GM21737 (cell line): Measurements from ENCODE around the gene CBX8.

ENCODE experiments used
- ATAC-seq: cut with Tn5 transposase; IDR thresholded peaks from one replicate; pipeline ENCODE4 v1.9.1; 2021; ENCODE audit warnings: mild to moderate bottlenecking, moderate library complexity; ENCODE audit not compliant: unreplicated experiment

The CBX8 gene

GRCh38 chr17:79835953-79836509 lies 39.2 kb upstream of the CBX8 start:
- no peak for ATAC-seq

DNA sequence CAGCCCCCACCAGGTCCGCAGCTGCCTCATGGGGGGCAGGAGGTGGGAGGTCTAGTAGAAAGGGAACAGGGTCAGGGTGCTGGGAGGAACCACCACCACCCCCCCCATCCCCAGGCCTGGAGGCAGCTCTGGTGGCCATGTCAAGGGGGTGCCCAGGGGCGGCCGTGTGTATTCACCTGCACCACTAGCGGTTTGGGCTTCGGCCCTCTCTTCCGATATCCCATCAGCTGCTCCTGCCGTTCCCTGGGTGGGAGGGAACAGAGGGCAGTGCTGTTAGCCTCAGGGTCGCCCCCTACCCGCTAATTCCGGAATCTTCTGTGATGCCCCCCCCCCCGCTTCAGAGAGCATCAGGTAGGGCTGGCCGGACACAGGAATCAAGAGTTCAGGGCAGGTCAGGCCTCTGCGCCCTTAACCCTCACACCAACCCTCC lies 38.6 kb upstream of the CBX8 start:
- no peak for ATAC-seq

GRCh38 chr17:79834565-79835469 lies 37.9 kb upstream of the CBX8 start:
- ATAC-seq, result no peak

DNA sequence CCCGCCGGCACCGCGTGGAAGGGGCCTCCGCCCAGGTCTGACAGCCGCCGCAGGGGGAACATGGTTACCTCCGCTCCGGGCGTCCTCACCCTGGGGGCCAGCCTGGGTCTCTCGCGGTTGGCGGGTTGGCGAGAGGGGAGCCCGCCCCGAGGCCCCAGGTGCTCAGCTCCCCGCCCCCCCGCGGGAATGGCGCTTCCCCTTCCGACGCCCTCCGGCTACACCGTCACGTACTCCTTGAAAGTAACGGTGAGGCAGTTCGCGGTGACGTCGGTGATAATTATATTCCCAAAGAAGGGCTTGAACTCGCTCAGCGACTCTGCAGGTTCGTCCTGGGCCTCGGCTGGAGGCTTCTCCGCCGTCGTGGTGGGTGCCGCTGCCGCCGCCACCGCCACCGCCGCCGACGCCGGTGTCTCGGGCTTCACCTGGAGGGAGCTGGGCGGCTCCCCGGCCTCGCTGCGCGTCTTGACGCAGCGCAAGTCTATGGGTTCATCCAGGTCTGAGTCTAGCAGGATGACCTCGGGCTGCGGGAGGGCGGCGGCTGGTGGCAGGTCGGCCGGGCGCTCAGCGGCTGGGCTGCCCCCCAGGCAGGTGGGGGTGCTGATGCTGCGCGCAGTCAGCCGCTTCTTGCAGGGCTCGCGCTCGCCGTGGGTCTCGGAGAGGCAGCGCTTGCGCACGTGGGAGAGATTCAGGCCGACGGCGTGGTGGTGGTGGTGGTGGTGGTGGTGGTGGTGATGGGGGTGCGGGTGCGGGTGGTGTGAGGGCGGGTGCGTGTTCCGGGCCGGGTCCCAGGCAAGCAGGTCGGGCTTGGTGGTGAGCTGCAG lies 37.1 kb upstream of the CBX8 start:
- ATAC-seq, result no peak

DNA sequence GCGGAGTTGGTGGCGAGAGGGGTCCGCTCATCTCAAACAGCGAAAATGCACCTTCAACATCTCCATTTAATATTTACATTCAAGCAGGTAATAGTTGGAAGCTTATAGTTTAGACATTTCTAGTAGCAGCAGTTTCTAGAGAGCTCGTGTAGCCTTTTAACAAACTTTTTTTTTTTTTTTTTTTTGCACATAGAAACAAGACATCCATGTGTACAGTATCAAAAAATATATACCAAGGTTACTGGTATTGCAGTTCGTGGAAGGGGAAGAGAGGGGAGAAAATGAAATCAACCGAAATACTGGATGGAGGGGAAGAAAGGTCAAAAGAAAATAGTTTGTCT lies 36.2 kb upstream of the CBX8 start:
- ATAC-seq, result no peak

GRCh38 chr17:79832218-79833109 lies 35.6 kb upstream of the CBX8 start:
- no peak for ATAC-seq

DNA sequence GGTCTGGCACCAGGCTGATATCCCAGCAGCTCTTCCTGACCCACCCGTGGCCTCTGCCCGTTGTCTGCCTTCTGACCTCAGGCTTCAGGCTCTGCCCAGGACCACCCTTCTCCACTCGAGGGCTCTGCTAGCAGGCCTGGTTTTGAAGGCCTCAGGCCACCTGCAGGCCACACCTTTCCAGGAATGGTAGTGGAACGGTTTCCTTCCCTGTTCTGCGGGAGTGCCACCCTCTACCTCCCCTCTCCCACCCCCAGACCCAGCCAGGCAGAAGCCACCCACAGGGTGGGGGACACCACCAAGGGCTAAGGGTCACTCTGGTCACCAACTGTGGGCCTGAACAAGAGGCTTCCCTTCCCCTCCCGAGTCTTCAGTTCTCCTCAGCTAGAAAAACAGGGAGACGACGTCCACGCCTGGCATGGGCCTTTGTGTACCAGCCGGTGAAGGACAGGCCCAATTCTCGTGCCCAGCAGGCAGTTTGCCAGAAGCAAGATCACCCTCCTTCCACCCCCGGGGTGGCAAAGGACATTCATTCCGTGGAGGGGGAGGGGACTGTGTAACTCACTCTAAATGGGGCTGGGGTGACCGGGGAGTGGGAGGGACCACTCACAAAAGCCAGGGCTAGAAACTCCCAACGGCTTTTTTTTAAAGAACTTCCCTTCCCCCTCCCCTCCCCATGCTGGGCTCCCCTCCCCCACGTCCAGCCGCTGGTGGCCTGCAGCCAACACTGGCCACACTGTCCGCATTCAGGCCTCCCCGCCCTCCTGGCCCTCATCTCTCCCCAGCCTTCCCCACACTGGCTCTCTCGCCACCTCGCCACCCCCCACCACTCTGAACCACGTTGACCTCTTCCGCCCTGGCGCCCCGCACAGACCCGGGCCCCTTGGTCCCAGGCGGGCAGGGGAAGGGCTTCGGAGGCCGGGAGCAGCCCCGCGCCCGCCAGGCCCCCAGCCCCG lies 34.7 kb upstream of the CBX8 start:
- ATAC-seq, result no peak

DNA sequence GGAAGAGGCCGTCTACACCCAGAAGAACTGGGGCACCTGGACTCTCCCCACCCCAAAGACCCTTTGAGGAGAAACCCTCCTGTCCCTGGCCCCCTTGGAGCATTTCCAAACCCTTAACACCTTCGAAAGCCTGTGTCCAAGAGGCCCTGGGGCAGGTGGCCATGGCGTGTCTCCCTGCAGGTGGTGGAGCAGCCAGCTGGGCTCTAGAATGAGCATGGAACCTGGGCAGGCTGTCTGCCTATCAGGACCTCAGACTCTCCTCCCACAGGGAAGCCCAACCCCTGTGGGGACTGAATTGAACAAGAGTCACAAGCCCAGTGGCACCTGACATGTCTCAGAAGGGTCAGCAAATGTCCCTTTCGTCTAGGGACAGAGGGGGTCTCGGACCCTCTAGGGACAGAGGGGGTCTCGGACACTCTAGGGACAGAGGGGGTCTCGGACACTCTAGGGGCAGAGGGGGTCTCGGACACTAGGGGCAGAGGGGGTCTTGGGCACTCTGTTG lies 33.9 kb upstream of the CBX8 start:
- ATAC-seq, result no peak

- no peak for ATAC-seq
Measured at GRCh38 chr17:79830303-79830702, 33.4 kb upstream of the CBX8 start.

GRCh38 chr17:79829457-79829856 lies 32.6 kb upstream of the CBX8 start:
- no peak for ATAC-seq

- no peak for ATAC-seq
Measured at GRCh38 chr17:79829004-79829403, 32.1 kb upstream of the CBX8 start.

- no peak for ATAC-seq
Measured at GRCh38 chr17:79826841-79827578, 30.1 kb upstream of the CBX8 start.

DNA sequence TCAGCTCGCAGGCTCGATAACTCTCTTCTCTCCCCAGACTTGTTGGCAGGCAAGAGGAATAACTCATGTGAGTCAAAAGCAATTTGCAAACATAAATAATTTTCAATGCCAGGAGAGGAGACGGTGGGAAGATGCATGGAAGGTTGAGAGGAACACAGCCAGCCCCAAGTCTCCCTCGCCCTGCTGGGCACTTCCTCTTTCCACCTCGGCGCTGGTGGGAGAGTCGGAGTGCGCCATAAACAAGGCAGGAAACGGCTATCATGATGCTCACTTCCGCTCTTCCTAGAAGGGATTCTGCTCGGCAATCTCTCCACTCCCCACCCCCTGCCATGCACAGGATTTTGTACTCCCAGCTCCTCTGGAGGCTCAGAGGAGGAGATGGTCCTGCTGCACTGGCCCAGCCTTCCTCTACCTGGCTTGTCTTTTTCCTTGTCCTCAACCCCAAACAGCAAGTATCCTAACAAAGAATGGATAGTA lies 29.4 kb upstream of the CBX8 start:
- ATAC-seq, result no peak

GRCh38 chr17:79825580-79825921 lies 28.7 kb upstream of the CBX8 start:
- ATAC-seq, result no peak

DNA sequence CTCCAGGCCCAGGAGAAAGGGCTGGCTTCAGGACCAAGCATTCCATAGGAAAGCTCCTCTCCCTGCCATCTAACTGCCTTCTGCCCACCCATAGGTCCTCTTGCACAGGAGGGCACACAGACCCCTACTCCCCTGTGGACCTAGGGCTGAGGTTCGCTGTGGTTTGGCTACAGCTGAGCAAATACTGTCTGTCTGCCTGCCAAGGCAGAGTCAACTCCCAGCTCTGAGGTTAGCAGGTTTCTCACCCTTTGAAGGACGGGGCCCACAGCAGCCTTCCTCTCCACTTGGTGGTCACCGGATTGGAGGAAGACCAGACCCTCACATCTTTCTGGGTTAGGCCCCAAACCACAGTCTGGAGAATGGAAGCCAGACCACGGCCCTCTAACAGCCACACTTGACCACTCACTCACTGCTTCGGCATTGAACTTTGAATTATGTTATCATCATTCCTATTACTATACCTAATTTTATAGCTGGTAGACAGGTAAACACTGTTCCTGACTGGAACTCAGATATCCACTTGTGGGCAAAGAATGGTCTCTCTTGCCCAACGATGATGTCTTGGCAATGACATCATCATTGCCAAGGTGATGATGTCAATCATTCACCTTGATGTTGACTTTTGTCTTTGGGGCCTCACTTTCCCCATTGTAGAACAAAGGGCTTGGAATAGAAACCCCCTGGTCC lies 28.2 kb upstream of the CBX8 start:
- no peak for ATAC-seq

DNA sequence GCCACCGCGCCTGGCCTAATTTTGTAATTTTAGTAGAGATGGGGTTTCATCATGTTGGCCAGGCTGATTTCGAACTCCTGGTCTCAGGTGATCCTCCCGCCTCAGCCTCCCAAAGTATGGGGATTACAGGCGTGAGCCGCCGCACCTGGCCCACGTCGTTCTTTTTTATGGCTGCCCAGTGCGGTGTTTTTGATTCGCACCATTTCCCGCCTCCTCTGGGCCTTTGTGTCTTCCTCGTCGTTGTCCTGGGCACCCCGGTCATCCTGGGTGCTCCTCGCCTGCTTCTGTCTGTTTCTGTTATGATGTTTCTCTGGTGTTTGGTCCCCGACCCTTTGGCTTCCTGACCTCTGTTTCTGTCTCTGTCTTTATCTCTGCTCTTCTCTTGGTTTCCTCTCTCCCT lies 27.4 kb upstream of the CBX8 start:
- ATAC-seq, result no peak

GRCh38 chr17:79822583-79823124 lies 25.8 kb upstream of the CBX8 start:
- ATAC-seq, result no peak
